ENCODE data around the gene KLHL26. TPM values are rescaled to one million over a fixed set of nuclear protein-coding genes. Genes with fewer than 3 reads are reported as not detected.
"Not testable (repeated sequence)": the region's sequence is repeated elsewhere in the genome, so short reads cannot be mapped to it uniquely, and the experiment has no call there.

The KLHL26 gene
- total RNA-seq, 1 donor from 2014 or later = 10.9 TPM

DNA sequence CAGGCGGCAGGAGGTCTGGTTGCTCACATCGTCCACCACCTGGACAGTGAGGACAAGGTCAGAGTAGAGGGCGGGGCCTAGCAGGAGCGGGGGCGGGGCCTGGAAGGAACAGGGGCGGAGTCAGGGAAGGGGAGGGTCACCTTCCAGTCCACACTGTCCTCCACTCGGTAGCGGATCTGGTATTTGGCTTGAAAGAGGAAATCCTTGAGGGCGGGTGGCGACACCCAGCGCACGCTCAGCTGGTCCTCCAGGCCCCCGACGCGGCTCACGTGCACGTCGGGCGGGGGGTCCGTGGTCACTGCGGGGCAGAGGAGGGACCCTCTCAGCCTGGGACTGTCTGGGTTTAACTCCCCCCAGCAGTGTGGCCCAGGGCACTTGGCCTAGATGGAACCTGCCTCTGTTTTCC, 40.1 kb upstream of the KLHL26 start:
- no peak overlapping the region for H3K4me3 Mint-ChIP-seq
- ChIA-PET CTCF (interaction anchor here (0.9 kb wide), 1 partner anchor 250 kb away, joined by 3 read pairs; no protein-coding TSS in a partner anchor), POLR2A (no interaction called here)
- TF ChIP-seq, protein P1, sequence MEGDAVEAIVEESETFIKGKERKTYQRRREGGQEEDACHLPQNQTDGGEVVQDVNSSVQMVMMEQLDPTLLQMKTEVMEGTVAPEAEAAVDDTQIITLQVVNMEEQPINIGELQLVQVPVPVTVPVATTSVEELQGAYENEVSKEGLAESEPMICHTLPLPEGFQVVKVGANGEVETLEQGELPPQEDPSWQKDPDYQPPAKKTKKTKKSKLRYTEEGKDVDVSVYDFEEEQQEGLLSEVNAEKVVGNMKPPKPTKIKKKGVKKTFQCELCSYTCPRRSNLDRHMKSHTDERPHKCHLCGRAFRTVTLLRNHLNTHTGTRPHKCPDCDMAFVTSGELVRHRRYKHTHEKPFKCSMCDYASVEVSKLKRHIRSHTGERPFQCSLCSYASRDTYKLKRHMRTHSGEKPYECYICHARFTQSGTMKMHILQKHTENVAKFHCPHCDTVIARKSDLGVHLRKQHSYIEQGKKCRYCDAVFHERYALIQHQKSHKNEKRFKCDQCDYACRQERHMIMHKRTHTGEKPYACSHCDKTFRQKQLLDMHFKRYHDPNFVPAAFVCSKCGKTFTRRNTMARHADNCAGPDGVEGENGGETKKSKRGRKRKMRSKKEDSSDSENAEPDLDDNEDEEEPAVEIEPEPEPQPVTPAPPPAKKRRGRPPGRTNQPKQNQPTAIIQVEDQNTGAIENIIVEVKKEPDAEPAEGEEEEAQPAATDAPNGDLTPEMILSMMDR (IDR thresholded peaks at IDR 0.05) = no peak
- peaks cover 15% of the 10 kb centered on the region for H3K4me1 Mint-ChIP-seq
- H3K27me3 Mint-ChIP-seq = peaks cover 16% of the 10 kb centered on the region
- H3K27ac Mint-ChIP-seq = no peak overlapping the region
- intact Hi-C loops (cut with micrococcal nuclease) = no loop called here
- no peaks in the 10 kb centered on the region for H3K9me3 Mint-ChIP-seq
- DNase-seq = no peak
- no peak for ATAC-seq (ENCODE audit: low read depth)
- H3K36me3 Mint-ChIP-seq (ENCODE audit: low read depth) = no peaks in the 10 kb centered on the region

DNA sequence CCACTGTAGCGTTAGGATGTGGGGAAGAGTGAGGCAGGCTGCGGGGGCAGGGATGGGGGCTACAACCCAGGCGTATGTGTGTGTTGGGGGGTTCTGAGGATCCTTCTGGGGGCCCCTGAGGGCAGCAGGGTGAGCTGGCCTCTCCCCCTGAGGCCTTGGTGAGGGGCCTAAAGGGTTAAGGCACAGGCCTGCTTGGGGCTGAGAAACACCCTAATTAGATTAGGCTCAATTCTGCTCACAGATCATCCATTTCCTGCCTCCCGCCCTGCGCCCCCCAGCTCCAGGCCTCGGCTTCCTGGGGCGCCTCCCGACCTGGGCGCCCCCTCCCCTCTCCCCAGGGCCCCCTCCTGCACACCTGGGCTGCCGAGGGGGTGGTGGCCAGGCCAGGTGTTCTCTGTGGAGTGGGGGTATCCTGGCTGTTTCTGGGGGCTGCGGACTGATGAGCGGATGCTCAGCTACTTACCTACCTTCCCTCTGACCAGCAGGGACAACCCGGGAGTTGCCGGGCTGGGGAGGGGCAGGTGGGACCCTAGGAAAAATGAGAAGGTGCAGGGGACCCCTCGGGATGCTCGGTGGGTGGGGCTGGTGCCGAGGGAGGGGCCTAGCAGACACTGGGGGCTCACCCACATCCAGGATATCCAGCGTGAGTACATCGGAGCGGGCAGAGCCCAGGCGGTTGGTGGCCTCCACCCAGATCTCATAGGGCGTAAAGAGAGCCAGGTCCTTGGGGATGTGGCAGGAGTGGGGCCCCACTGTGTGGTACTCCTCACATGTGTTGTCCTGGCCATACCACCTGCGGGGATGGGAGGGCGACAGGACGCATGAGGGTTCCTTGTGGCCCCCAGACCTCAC, 38.8 kb upstream of the KLHL26 start:
- intact Hi-C loops (cut with micrococcal nuclease) = no loop called here
- POLR2A ChIA-PET = no interaction called here
- TF ChIP-seq, protein P1 (IDR thresholded peaks at IDR 0.05) = no peak
- DNase-seq (no peak), ATAC-seq (ENCODE audit: low read depth) (no peak)
- Mint-ChIP-seq H3K27ac (no peak overlapping the region), H3K27me3 (peaks cover 21% of the 10 kb centered on the region), H3K36me3 (ENCODE audit: low read depth) (no peaks in the 10 kb centered on the region), H3K4me1 (peaks cover 13% of the 10 kb centered on the region), H3K9me3 (no peaks in the 10 kb centered on the region), H3K4me3 (no peak overlapping the region)
- CTCF ChIA-PET = no interaction called here

DNA sequence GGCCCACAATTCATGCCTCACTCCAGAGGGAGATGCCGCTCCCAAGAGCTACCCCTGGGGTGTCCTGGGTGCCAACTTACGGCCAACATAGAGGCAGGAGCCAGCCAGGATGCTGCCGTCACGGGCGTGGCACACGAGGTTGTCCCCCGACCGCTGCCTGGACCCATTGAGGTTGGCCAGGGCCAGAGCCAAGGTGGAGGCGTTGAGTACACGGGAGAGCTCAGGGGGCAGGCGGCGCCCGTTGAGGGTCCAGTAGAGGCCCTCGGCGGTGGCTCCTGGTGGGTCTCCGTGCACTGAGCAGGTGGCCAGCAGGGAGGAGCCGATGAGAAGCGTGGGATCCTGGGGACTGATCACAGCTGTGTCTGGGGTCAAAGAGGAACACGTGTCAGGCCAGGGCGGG, 37.3 kb upstream of the KLHL26 start:
- H3K36me3 Mint-ChIP-seq (ENCODE audit: low read depth) = no peaks in the 10 kb centered on the region
- ATAC-seq (ENCODE audit: low read depth) = no peak
- H3K9me3 Mint-ChIP-seq = no peaks in the 10 kb centered on the region
- no peak for DNase-seq
- ChIA-PET POLR2A (no interaction called here), CTCF (no interaction called here)
- H3K4me1 Mint-ChIP-seq = peaks cover 12% of the 10 kb centered on the region
- H3K4me3 Mint-ChIP-seq = no peak overlapping the region
- intact Hi-C loops (cut with micrococcal nuclease) = no loop called here
- H3K27ac Mint-ChIP-seq = no peak overlapping the region
- TF ChIP-seq, protein P1 (IDR thresholded peaks at IDR 0.05) = no peak
- peaks cover 25% of the 10 kb centered on the region for H3K27me3 Mint-ChIP-seq

DNA sequence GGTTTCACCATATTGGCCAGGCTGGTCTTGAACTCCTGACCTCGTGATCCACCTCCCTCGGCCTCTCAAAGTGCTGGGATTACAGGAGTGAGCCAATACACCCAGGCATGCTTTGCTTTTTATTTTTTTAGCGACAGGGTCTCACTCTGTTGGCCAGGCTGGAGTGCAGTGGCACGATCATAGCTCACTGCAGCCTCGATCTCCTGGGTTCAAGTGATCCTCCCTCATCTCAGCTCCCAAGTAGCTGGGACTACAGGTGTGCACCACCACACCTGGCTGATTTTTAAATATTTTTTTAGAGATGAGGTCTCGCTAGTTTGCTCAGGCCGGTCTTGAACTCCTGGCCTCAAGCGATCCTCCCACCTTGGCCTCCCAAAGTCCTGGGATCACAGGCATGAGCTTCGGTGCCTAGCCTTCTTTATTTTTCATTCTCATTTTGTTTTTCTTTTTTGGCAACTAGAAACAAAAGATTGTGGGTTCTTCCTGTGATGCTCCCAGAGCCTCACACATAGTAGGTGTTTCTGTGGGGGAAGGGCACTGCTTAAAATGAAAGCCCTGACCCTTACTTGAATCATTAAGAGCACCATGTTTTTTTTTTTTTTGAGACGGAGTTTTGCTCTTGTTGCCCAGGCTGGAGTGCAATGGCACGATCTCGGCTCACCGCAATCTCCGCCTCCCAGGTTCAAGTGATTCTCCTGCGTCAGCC, 36.0 kb upstream of the KLHL26 start:
- Mint-ChIP-seq H3K4me1 (peaks cover 12% of the 10 kb centered on the region), H3K27me3 (peaks cover 35% of the 10 kb centered on the region)
- DNase-seq; H3K4me3 Mint-ChIP-seq; ATAC-seq (ENCODE audit: low read depth); POLR2A ChIA-PET; intact Hi-C loops (cut with micrococcal nuclease); H3K27ac Mint-ChIP-seq; H3K36me3 Mint-ChIP-seq (ENCODE audit: low read depth); H3K9me3 Mint-ChIP-seq; CTCF ChIA-PET: not testable (repeated sequence)

DNA sequence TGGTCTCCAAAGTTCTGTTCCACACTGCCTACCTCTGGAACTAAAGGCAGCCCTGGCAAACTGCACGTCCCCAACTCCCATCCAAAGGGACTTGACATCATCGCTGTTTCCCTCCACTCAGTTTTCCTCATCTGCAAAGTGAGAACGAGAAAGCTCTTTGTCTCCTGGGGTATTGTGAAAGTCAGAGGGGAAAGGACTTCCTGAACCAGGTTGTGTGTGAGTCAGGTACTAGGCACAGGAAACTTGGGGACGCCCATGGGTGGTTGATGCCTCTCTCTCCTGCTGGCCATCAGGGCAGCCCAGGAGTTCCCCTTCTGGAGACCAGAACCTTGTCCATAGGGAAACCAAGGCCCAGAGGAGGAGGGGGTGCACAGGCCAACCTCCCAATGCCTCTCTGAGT, 35.0 kb upstream of the KLHL26 start:
- Mint-ChIP-seq H3K9me3 (no peaks in the 10 kb centered on the region), H3K4me1 (peaks cover 7% of the 10 kb centered on the region), H3K36me3 (ENCODE audit: low read depth) (no peaks in the 10 kb centered on the region), H3K27ac (no peak overlapping the region), H3K4me3 (no peak overlapping the region), H3K27me3 (peaks cover 35% of the 10 kb centered on the region)
- DNase-seq = no peak
- ChIA-PET POLR2A (no interaction called here), CTCF (no interaction called here)
- TF ChIP-seq, protein P1 (IDR thresholded peaks at IDR 0.05) = no peak
- no peak for ATAC-seq (ENCODE audit: low read depth)
- intact Hi-C loops (cut with micrococcal nuclease) = no loop called here
